Activated naive CD4-positive, alpha-beta T cell treated with anti-CD3 and anti-CD28 coated beads, Interleukin-2, amount 10 ng/mL, durations not matched to agents 7 days and 5 days (primary cell): ENCODE measurements around the gene H2AZ1.

ENCODE experiments used
- CTCF ChIA-PET: fragments of 350-600 bp; sonication (Branson Sonifier 250); formaldehyde crosslinking; loops from one replicate; lab custom pipeline; 2021; ENCODE audit warnings: antibody characterized with exemption; lab: Charles Lee
- DNase-seq: peaks from one replicate; pipeline ENCODE4 v3.0.0-alpha.2; 2020
- H3K27ac Mint-ChIP-seq: one replicate; pipeline ENCODE4 v1.8.0; 2021; ENCODE audit warnings: mild to moderate bottlenecking, moderate library complexity, mixed read lengths
- H3K27me3 Mint-ChIP-seq: one replicate; pipeline ENCODE4 v1.8.0; 2021; ENCODE audit warnings: mild to moderate bottlenecking, mixed read lengths
- H3K36me3 Mint-ChIP-seq: one replicate; pipeline ENCODE4 v1.8.0; 2021; ENCODE audit warnings: mixed read lengths
- H3K4me1 Mint-ChIP-seq: one replicate; pipeline ENCODE4 v1.8.0; 2021; ENCODE audit warnings: mixed read lengths
- H3K4me3 Mint-ChIP-seq: one replicate; pipeline ENCODE4 v1.8.0; 2021; ENCODE audit warnings: mild to moderate bottlenecking, moderate library complexity, mixed read lengths
- H3K9me3 Mint-ChIP-seq: one replicate; pipeline ENCODE4 v1.8.0; 2021; ENCODE audit warnings: mixed read lengths

Gene H2AZ1

DNA sequence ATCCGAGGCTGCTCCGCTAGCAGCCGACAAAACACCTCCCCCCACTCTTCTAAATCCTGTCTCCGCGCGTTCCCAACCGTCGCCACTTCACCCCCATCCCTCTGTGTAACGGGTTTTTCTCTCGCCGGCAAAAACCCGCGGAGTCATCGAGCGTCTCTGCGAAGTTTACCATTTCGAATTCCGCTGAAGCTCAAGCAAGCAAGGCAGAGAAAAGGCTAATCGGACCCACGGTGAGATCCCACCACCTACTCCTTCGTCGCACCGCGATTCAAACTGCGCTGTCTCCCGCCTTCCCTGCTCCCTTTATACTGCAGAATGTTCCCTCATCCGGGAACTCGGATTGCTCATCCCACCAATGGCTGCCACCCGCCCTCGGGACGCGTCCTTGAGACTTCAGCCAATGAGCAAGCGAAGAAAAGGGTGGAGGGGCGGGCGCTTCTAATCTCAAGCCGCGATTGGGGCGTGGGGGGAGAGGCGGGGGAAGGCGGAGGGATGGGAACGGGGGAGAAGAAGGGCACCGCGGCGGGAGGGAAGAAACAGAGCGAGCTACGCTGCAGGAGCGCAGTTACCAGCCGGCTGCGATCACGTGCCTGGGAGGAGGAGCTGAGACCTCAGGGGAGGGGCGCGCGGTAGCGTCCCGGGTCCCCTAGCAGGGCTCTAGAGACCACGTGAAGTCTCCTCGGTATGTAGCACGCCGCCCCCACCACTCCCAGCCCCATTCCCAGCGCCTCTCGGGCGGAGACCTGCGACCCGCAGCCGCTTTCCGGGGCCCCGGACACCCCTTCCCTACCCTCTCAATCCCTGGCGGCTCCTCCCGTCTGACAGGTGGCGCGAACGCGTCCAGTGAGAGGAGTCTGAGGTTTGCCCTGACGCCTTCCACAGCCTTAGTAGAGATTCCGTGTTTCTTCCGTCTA, at the start of gene H2AZ1:
H2AZ1 (minus strand) TSS at position 277 of the 914 bp plus-strand sequence; CDS start at position 172, 105 bp downstream.
- peaks cover 20% of the 10 kb centered on the region for H3K36me3 Mint-ChIP-seq
- no peak within 1 kb of the TSS for H3K4me3 Mint-ChIP-seq
- no peaks in the 10 kb centered on the region for H3K27me3 Mint-ChIP-seq
- peak; percentile 99 for DNase-seq
- no peaks in the 10 kb centered on the region for H3K9me3 Mint-ChIP-seq
- peaks cover 28% of the 10 kb centered on the region for H3K4me1 Mint-ChIP-seq
- H3K27ac Mint-ChIP-seq, result no peak within 1 kb of the TSS
- CTCF ChIA-PET, result interaction anchor here (1.0 kb wide), 1 partner anchor 145 kb away, joined by 3 read pairs; no protein-coding TSS in a partner anchor

DNA sequence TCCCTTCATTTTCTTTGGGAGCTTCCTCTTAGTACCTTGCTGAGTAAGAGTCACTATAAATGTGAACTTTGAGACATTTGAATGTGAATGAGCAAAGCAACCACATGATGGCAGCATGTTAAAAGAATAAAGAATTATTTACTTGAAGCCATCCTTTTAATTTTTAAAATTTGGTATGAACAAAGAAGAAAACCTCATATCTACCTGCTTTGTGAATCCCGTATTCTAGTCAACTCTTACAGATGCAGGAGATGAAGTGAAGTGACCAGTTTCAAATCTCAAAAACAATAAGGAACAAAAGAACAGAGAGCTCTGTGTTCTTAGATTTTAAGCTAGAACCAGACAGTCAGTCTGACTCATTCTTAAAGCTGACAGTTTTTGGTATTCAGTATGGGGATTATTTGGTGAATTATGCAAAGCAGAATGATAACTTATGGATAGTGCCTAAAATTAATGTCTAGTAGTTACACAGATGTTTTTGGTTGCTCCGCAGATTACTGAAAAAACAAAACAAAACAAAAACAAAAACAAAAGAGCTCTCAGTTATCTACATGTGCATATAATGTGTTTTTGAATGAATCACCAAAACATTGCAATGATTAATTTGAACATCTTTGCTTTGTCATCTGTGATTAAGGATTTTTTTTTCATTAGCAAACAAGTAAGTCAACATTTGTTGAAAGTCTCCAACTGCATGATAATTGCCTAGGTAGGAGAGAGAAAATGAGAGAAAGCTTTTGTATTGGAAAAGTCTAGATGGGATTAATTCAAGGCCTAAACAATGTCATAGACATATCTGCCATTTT, 48.2 kb upstream of the H2AZ1 start:
- Mint-ChIP-seq H3K27me3 (no peaks in the 10 kb centered on the region), H3K4me3 (no peak overlapping the region), H3K9me3 (no peaks in the 10 kb centered on the region), H3K36me3 (no peaks in the 10 kb centered on the region), H3K27ac (no peak overlapping the region), H3K4me1 (no peaks in the 10 kb centered on the region)
- no peak for DNase-seq
- CTCF ChIA-PET, result interaction anchor here (0.7 to 1.4 kb wide), 6 partner anchors 9 to 980 kb away, joined by 3 to 10 read pairs (median 4); no protein-coding TSS in a partner anchor

DNA sequence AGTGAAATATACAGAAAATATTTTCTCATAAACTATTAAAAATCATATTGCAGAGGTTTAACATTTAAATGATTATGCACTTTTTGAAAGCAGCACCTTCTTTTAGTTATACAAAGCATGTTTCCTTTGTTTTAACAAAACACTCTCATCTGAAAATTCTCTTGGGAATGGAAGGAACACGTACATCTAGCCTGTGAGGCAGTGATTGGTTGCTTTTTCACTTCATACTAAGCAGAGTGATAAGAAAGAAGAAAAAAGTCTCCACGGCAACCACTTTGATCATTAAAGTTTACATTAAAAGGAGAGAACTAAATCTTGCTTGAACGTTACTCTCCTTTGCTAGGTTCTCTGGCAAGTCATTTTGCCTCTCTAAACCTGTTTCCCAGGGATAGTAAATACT, 41.7 kb upstream of the H2AZ1 start:
- H3K4me1 Mint-ChIP-seq, result no peaks in the 10 kb centered on the region
- H3K27ac Mint-ChIP-seq, result no peak overlapping the region
- no peak overlapping the region for H3K4me3 Mint-ChIP-seq

DNA sequence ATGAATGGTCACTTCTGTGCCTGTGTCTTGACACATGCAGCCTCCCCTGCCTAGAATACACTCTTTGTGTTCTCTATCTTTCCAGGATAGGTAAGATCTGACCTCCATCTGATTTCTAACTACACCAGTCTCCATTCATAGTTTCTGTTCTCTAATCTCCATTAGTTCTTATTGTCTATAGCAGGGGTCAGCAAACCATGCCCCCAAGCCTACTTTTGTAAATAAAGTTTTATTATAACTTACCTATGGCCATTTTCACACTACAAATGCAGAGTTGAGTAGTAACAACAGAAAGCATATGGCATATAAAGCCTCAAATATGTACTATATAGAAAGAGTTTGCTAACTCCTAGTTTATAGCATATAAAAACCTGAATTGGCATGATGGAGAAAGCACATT, 37.6 kb upstream of the H2AZ1 start:
- H3K4me1 Mint-ChIP-seq, result no peaks in the 10 kb centered on the region
- H3K36me3 Mint-ChIP-seq, result no peaks in the 10 kb centered on the region
- no peak overlapping the region for H3K27ac Mint-ChIP-seq
- H3K27me3 Mint-ChIP-seq, result peaks cover 12% of the 10 kb centered on the region
- no peaks in the 10 kb centered on the region for H3K9me3 Mint-ChIP-seq
- no peak for DNase-seq
- H3K4me3 Mint-ChIP-seq, result no peak overlapping the region
- CTCF ChIA-PET, result interaction anchor here (2.1 kb wide), 1 partner anchor 11 kb away, joined by 7 read pairs; no protein-coding TSS in a partner anchor

More for the DNA sequence above, 41.7 kb upstream of the H2AZ1 start:
- H3K9me3 Mint-ChIP-seq, result no peaks in the 10 kb centered on the region
- H3K27me3 Mint-ChIP-seq, result peaks cover 6% of the 10 kb centered on the region
- CTCF ChIA-PET, result no interaction called here
- DNase-seq, result no peak
- no peaks in the 10 kb centered on the region for H3K36me3 Mint-ChIP-seq

DNA sequence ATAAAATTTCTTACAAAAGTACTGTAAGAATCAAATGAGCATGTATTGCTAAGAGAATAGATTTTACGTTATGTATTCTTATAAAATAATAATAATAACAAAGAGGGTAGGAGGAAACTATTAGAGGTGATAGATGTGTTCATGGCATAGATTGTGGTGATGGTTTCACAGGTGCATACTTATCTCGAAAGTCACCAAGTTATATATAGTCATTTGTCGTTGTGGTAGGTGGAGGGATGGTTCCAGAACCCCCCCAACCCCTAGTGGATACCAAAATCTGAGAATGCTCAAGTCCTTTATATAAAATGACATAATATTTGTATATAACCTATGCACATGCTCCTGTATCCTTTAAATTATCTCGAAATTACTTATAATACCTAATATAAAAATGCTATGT, 36.7 kb upstream of the H2AZ1 start:
- no peaks in the 10 kb centered on the region for H3K9me3 Mint-ChIP-seq
- H3K4me1 Mint-ChIP-seq, result no peaks in the 10 kb centered on the region
- DNase-seq, result no peak
- no peak overlapping the region for H3K27ac Mint-ChIP-seq
- no peak overlapping the region for H3K4me3 Mint-ChIP-seq
- H3K36me3 Mint-ChIP-seq, result no peaks in the 10 kb centered on the region
- CTCF ChIA-PET, result no interaction called here
- peaks cover 16% of the 10 kb centered on the region for H3K27me3 Mint-ChIP-seq

DNA sequence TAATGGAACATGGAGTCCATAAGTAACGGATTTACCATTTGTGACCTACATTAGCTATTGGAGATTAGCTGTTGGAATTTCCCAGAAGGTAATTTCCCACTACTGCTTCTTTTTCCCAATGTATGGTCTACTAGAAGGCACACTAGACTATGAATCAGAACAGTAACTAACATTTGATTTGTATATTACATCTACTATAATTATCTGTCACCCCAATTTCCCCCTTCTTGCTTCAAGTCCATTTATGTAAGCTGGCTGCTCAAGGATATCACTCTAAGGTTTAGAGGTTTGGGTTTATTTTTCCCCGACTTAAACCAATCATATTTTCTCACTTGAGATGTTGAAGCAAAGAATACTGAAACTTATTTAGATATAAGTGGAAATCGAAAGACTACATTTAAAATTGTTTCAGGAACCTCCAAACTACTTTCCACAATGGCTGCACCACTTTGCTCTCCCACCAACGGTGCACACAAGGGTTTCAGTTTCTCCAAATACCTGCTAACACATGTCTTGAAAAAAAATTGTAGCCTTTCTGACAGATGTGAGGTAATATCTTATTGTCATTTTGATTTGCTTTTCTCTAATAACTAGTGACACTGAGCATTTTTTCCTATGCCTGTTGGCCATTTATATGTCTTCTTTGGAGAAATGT, 33.3 kb upstream of the H2AZ1 start:
- no peak for DNase-seq
- no peaks in the 10 kb centered on the region for H3K4me1 Mint-ChIP-seq
- CTCF ChIA-PET, result no interaction called here
- no peak overlapping the region for H3K27ac Mint-ChIP-seq
- no peaks in the 10 kb centered on the region for H3K9me3 Mint-ChIP-seq
- peaks cover 14% of the 10 kb centered on the region for H3K27me3 Mint-ChIP-seq
- H3K36me3 Mint-ChIP-seq, result no peaks in the 10 kb centered on the region
- no peak overlapping the region for H3K4me3 Mint-ChIP-seq

DNA sequence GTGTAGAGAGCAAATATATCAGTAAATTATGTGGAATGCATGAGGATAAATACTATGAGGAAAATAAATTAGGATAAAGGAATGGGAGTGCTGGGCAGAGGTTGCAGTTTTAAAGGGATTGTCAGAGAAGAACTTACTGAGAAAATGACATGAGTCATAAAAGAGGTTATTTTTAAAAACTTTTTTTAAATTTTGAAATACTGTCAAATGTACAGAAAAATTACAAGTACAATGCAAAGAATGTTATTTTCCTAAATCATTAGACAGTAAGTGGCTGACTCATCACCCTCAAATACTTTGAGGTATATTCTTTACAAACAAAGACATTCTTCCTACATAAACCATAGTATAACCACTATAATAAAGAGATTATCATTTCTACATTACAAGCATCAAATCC, 29.8 kb upstream of the H2AZ1 start:
- peaks cover 8% of the 10 kb centered on the region for H3K27me3 Mint-ChIP-seq

DNA sequence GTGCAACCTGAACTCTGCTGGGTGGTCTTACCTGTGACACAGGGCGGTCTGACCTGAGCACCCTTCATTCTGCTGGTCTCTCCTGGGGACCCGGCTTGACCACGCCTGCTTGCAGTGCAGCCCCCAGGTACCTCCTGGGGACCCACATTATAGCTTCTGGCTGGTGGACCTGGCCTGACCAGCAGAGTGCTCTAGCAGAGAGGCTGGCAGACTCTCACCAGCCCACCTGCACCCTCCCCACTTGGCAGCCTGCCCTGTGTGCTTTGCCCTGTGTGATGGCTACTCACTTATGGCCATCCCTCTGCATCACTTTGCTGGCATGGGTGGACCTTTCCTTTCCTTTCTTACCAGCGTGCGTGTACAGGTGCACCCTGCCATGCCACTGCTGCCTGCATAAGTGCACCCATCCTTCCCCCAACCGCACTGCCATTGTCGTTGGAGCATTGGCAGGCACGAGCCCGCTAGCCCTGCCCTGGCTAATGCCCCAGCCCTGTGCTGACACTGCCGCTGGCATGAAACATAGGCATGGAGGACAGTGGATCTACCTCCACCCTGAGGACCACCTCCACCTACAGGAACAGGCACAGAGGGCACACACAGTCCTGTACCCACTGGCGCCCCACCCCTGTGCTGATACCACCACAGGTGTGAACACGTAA, 21.5 kb upstream of the H2AZ1 start:
- H3K9me3 Mint-ChIP-seq, result peaks cover 2% of the 10 kb centered on the region

More for the DNA sequence above, 29.8 kb upstream of the H2AZ1 start:
- no peaks in the 10 kb centered on the region for H3K36me3 Mint-ChIP-seq
- no peaks in the 10 kb centered on the region for H3K4me1 Mint-ChIP-seq
- no peak for DNase-seq
- peaks cover 4% of the 10 kb centered on the region for H3K9me3 Mint-ChIP-seq
- no peak overlapping the region for H3K27ac Mint-ChIP-seq
- CTCF ChIA-PET, result no interaction called here
- no peak overlapping the region for H3K4me3 Mint-ChIP-seq

DNA sequence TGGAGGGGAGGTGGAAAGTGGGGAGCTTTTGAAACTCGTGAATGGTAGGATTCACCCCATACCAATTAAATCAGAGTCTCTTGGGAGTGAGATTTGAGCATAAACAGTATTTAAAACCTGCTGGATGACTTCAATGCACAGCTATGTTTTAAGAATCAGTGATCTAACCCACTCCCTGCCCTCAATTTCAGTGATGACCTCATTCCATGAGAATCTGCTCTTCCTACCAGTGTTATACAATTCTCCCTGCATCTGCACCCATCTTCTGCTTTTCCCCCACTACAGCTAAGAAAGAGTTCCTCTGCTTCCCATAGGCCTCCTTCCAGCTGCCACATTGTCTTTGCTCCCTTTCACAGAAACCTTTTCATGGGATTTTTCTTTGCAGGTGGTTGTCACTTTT, 18.3 kb upstream of the H2AZ1 start:
- CTCF ChIA-PET, result no interaction called here
- Mint-ChIP-seq H3K4me1 (peaks cover 17% of the 10 kb centered on the region), H3K9me3 (no peaks in the 10 kb centered on the region), H3K4me3 (no peak overlapping the region), H3K27me3 (peaks cover 25% of the 10 kb centered on the region), H3K27ac (no peak overlapping the region), H3K36me3 (no peaks in the 10 kb centered on the region)
- DNase-seq, result no peak

More for the DNA sequence above, 21.5 kb upstream of the H2AZ1 start:
- CTCF ChIA-PET, result no interaction called here
- Mint-ChIP-seq H3K36me3 (no peaks in the 10 kb centered on the region), H3K4me3 (no peak overlapping the region), H3K4me1 (no peaks in the 10 kb centered on the region), H3K27me3 (peaks cover 26% of the 10 kb centered on the region), H3K27ac (no peak overlapping the region)
- no peak for DNase-seq

DNA sequence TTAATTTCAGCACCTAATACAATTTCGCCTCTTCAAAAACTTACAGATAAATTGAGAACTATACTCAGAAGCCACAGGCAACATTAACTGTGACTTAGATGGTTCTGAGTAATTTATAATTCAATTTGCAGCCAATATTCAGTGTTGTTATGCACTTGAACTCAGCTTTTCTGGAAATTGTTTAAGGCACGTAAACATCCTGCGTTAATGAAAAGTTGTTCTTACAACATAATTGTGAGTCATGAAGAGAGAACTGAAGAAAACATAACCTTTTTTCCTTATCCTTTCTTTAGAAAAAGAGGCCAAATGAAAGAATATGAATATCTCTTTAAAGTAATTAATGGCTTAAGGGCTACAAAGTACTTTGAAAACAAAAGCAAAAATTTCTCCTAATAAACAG, 16.6 kb upstream of the H2AZ1 start:
- H3K4me3 Mint-ChIP-seq, result no peak overlapping the region
- CTCF ChIA-PET, result no interaction called here
- no peaks in the 10 kb centered on the region for H3K36me3 Mint-ChIP-seq
- no peak overlapping the region for H3K27ac Mint-ChIP-seq
- H3K27me3 Mint-ChIP-seq, result peaks cover 20% of the 10 kb centered on the region
- peaks cover 17% of the 10 kb centered on the region for H3K4me1 Mint-ChIP-seq
- DNase-seq, result no peak
- no peaks in the 10 kb centered on the region for H3K9me3 Mint-ChIP-seq

DNA sequence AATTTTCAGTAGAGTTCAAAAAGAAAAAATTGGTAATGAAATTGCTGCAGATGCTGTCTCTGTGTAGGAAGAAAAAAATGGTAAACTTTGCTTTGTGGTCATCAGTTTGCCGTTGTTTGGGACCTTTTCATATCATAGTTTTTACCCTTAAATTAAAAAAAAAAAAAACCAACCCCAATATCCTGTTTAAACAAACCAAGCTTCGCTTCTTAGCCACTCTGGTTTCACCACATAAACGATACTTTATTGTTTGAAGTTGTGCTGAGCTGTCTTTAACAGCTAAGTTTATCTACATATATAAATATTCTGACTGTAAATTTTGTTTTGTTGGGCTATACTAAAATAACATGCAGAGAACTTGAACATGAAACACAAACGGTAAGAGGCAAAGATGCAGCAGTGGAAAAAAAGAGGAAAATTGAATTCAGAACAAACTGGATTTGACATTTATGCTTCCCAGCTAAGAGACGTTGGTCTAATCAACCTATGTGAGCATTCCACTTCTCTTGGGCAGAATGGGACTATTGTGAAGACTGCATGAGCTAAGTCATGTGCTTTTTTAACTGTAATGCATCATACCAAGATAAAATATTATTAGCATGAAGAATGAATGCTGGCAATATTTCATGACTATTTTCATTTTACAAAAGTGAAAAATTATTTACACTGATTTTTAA, 15.7 kb upstream of the H2AZ1 start:
- no peak for DNase-seq
- Mint-ChIP-seq H3K9me3 (no peaks in the 10 kb centered on the region), H3K36me3 (no peaks in the 10 kb centered on the region), H3K4me1 (peaks cover 17% of the 10 kb centered on the region), H3K27me3 (peaks cover 17% of the 10 kb centered on the region), H3K4me3 (no peak overlapping the region), H3K27ac (no peak overlapping the region)
- CTCF ChIA-PET, result no interaction called here

DNA sequence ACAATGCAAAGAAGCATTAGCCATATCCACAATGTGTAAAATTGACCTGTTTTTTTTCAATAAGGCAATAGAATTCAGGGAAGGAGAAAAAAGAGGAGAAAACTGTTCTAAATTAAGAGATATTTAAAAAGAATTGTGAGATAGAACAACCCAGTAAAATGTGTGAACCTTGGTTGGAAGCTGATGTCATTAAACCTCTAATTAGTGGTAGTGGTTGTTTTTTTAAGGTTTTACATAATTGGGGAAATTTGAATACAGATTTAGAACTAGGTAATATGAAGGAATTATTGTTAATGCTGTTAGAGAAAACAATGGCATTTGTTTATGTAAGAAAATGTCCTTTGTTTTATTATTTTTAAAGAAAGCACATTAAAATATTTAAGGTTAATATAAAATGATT, 15.1 kb upstream of the H2AZ1 start:
- Mint-ChIP-seq H3K27ac (no peak overlapping the region), H3K36me3 (no peaks in the 10 kb centered on the region), H3K9me3 (no peaks in the 10 kb centered on the region), H3K4me1 (peaks cover 17% of the 10 kb centered on the region), H3K27me3 (peaks cover 17% of the 10 kb centered on the region), H3K4me3 (no peak overlapping the region)
- CTCF ChIA-PET, result no interaction called here
- no peak for DNase-seq

DNA sequence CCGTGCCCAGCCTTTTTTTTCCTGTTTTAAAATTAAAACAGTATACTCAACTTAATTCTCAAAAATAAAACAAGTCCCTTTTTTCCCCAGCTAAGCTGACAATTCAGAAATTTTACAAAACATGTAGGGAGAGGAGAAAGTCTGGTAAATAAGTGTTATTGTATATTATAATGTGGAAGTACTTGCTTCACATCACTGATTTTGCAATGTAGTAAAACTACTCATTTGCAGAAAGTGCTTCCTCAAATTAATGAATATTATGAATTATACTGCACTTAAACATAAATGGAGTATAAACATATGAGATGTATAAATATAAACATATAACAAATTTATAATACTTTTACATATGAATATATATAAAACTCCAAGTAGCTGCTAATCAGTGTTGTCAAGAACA, 11.6 kb upstream of the H2AZ1 start:
- Mint-ChIP-seq H3K4me3 (no peak overlapping the region), H3K36me3 (no peaks in the 10 kb centered on the region), H3K27me3 (peaks cover 5% of the 10 kb centered on the region), H3K27ac (no peak overlapping the region), H3K9me3 (peaks cover 5% of the 10 kb centered on the region), H3K4me1 (peaks cover 17% of the 10 kb centered on the region)
- DNase-seq, result no peak
- CTCF ChIA-PET, result interaction anchor here (0.6 to 1.3 kb wide), 2 partner anchors 13 to 77 kb away, joined by 3 to 4 read pairs; no protein-coding TSS in a partner anchor
